ENCODE results near the gene WNT1. TPM values are rescaled to one million over a fixed set of nuclear protein-coding genes. Genes with fewer than 3 reads are reported as not detected.

WNT1 gene
- total and polyA plus RNA-seq, 9 of the 15 experiments (the other 6 are each of a cell fraction or from before 2014, with no cell fraction given): not detected

DNA sequence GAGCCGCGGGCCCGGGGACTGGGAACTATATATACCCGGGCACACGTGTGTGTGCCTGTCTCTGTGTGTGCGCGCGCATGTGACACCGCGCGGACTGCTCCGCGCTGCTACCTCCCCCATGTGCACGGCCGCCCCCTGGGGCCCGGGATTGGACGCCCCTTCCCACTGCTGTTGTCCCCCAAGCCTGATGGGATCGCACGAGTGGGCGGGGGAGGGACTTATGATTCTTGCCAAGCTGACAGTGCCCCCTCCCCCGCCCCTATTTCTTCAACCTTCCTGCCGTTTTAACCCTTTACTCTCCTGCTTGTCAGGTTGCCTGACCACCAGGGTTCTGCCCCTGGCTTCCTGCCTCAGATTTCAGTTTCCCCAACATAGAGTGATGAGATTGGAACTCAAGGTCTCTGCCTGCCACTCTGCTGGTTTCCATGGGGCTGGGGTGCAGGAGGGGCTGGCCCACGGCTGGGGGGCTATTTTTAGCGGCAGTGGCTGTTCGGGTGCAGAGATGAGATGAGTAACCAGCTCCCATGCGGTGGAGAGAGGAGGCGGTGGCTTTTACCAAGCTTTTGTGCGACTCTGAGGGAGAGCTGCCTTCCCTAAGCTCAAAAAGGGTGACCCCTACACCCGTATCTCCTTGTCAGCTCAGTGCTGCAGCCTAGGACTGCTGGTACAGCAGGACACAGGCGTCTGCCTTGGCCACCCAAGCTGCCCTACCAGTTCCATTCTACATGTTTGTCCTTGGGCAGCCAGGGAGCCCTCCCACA is 21.4 kb downstream of the WNT1 start, which contains the start of gene DDN (continued):
- TF ChIP-seq PTBP1 (IDR thresholded peaks at IDR 0.05; ENCODE audit: low read depth, low read length) (no peak), CHD7 (IDR thresholded peaks at IDR 0.05; ENCODE audit: low read depth, low read length) (no peak), NCOA6 (IDR thresholded peaks at IDR 0.05) (no peak), GTF2E2 (tag; IDR thresholded peaks at IDR 0.05) (no peak), SMC3 (conservative IDR thresholded peaks at IDR 0.05; ENCODE audit: insufficient read depth, low read depth, low read length) (no peak), PYGO2 (tag; IDR thresholded peaks at IDR 0.05) (no peak), RAD51 (IDR thresholded peaks at IDR 0.05; ENCODE audit: borderline replicate concordance, low read depth) (no peak), ZBTB26 (CRISPR knock-in tag; IDR thresholded peaks at IDR 0.05) (no peak), BCOR (IDR thresholded peaks at IDR 0.05) (no peak), ZNF175 (CRISPR knock-in tag; IDR thresholded peaks at IDR 0.05; ENCODE audit: low read depth) (no peak), ZBTB2 (IDR thresholded peaks at IDR 0.05) (peak; percentile 60; the same call in 1 of the 2 replicates)
- TF ChIP-seq, protein P1, sequence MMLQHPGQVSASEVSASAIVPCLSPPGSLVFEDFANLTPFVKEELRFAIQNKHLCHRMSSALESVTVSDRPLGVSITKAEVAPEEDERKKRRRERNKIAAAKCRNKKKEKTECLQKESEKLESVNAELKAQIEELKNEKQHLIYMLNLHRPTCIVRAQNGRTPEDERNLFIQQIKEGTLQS (IDR thresholded peaks at IDR 0.05): no peak
- TF ChIP-seq, protein P1 (CRISPR knock-in tag; conservative IDR thresholded peaks at IDR 0.05): no peak

All from K562 (cell line).